C4-2B (cell line): Measurements from ENCODE around the gene ONECUT2.

ENCODE experiments used
- CTCF ChIP-seq: fragments of 450-650 bp; conservative IDR thresholded peaks from 2 replicates; pipeline ENCODE4 v1.5.1; 2017; ENCODE audit warnings: mild to moderate bottlenecking
- ZFX ChIP-seq: fragments of 450-650 bp; IDR thresholded peaks from 2 replicates; pipeline ENCODE4 v1.6.1; 2017

- TF ChIP-seq CTCF = no peak
- no peak for TF ChIP-seq ZFX
Observed at GRCh38 chr18:57466307-57466706, 31.1 kb downstream of the ONECUT2 start.
